GM12874 (cell line): ENCODE measurements around the gene FAM209B.

Experiments used
- CTCF ChIP-seq: IDR thresholded peaks from 2 replicates; pipeline ENCODE4 v1.5.1; 2011; ENCODE audit warnings: low read depth, mild to moderate bottlenecking, control low read depth, low read length, moderate library complexity; ENCODE audit not compliant: insufficient read depth

The FAM209B gene

GRCh38 chr20:56542489-56543030, 9.5 kb downstream of the FAM209B start:
- no peak for TF ChIP-seq CTCF

- TF ChIP-seq CTCF = no peak
Observed at GRCh38 chr20:56551571-56551970, 18.5 kb downstream of the FAM209B start.

- no peak for TF ChIP-seq CTCF
Observed at GRCh38 chr20:56552911-56553629, 20.0 kb downstream of the FAM209B start.

GRCh38 chr20:56554869-56555268, 21.8 kb downstream of the FAM209B start:
- TF ChIP-seq CTCF = no peak

- TF ChIP-seq CTCF = no peak
Observed at GRCh38 chr20:56558968-56559367, 25.9 kb downstream of the FAM209B start.

GRCh38 chr20:56565511-56565910, 32.5 kb downstream of the FAM209B start:
- TF ChIP-seq CTCF = no peak

GRCh38 chr20:56566621-56567020, 33.6 kb downstream of the FAM209B start:
- TF ChIP-seq CTCF = no peak
